GM12873 (cell line): ENCODE results near the gene ACVR2B.

Experiments used
- CTCF ChIP-seq: IDR thresholded peaks from 2 replicates; pipeline ENCODE4 v1.5.1; 2012; ENCODE audit warnings: low read depth, mild to moderate bottlenecking, moderate library complexity, low read length, control low read depth; ENCODE audit not compliant: insufficient read depth; ENCODE audit errors: missing control alignments

The ACVR2B gene

GRCh38 chr3:38509732-38510131 lies 56.0 kb downstream of the ACVR2B start:
- TF ChIP-seq CTCF = no peak

- no peak for TF ChIP-seq CTCF
Measured at GRCh38 chr3:38510631-38511030, 56.9 kb downstream of the ACVR2B start.

GRCh38 chr3:38511546-38511945 lies 57.9 kb downstream of the ACVR2B start:
- no peak for TF ChIP-seq CTCF

- TF ChIP-seq CTCF = no peak
Measured at GRCh38 chr3:38515367-38515766, 61.7 kb downstream of the ACVR2B start.

- TF ChIP-seq CTCF = no peak
Measured at GRCh38 chr3:38516669-38517068, 63.0 kb downstream of the ACVR2B start.

- no peak for TF ChIP-seq CTCF
Measured at GRCh38 chr3:38519000-38519399, 65.3 kb downstream of the ACVR2B start.

- no peak for TF ChIP-seq CTCF
Measured at GRCh38 chr3:38519651-38520050, 66.0 kb downstream of the ACVR2B start.
